Measurements from ENCODE around the gene PMS2. TPM values are rescaled to one million over a fixed set of nuclear protein-coding genes. Genes with fewer than 3 reads are reported as not detected.

The PMS2 gene
- total RNA-seq, 1 experiment from 2014 or later: 27.6 TPM

GRCh38 chr7:6049780-6050179 lies 40.9 kb upstream of the PMS2 start:
- DNase-seq (ENCODE audit: low read depth, low spot score) (no peak), ATAC-seq (no peak)
- H3K9me3 ChIP-seq (ENCODE audit: control insufficient read depth in 1 of 2, insufficient read depth in 1 of 2, low read depth in 1 of 2, low read length in 2 of 2): no peaks in the 10 kb centered on the region
- H3K4me3 ChIP-seq (replicated peaks in 1 of 2; ENCODE audit: low read depth in 1 of 2, low read length in 2 of 2): no peak overlapping the region
- ChIA-PET CTCF (no interaction called here), POLR2A (no interaction called here), RAD21 (ENCODE audit: low non-redundant PET in 1 of 2, low total read pairs in 2 of 2, uncharacterized antibody in 2 of 2, unreplicated experiment in 2 of 2) (interaction anchor here in 1 of 2 experiments (0.7 kb wide), 1 partner anchor 222 kb away, joined by 3 read pairs; no protein-coding TSS in a partner anchor)
- H3K4me1 ChIP-seq (ENCODE audit: control insufficient read depth in 1 of 2, insufficient read depth in 2 of 2, low read length in 2 of 2): no peaks in the 10 kb centered on the region
- no peak overlapping the region for H3K9ac ChIP-seq (ENCODE audit: low read length)
- H3K27me3 ChIP-seq (ENCODE audit: insufficient read depth, low read length): no peaks in the 10 kb centered on the region
- no peaks in the 10 kb centered on the region for H4K20me1 ChIP-seq (ENCODE audit: insufficient read depth)
- H3K27ac ChIP-seq (ENCODE audit: low read depth, low read length): no peak overlapping the region
- peaks cover 18% of the 10 kb centered on the region for H3K79me2 ChIP-seq (ENCODE audit: insufficient read depth, low read length)
- no TSS peak for BruUV-seq (replicated peaks)
- no peaks in the 10 kb centered on the region for H3K9me2 ChIP-seq (ENCODE audit: insufficient read depth)
- no peak overlapping the region for H3K4me2 ChIP-seq (ENCODE audit: low read length)
- H2AFZ ChIP-seq (ENCODE audit: low read depth, low read length, poor library complexity, severe bottlenecking): no peak overlapping the region
- H3K36me3 ChIP-seq (ENCODE audit: control insufficient read depth in 1 of 2, insufficient read depth in 2 of 2, low read length in 2 of 2): peaks cover 17 to 42% of the 10 kb centered on the region in 2 experiments
- intact Hi-C loops (cut with micrococcal nuclease): no loop called here
- TF ChIP-seq ZBTB33 (IDR thresholded peaks at IDR 0.05; ENCODE audit: extremely low read depth, insufficient replicate concordance, low read length) (no peak), TCF7L2 (IDR thresholded peaks at IDR 0.05; ENCODE audit: borderline replicate concordance, extremely low read depth, insufficient read depth, insufficient read length) (no peak), SIN3A (IDR thresholded peaks at IDR 0.05; ENCODE audit: low read depth) (no peak), ATF3 (IDR thresholded peaks at IDR 0.05) (no peak), EZH2phosphoT487 (IDR thresholded peaks at IDR 0.05; ENCODE audit: borderline replicate concordance) (no peak), REST (IDR thresholded peaks at IDR 0.05; ENCODE audit: low read depth) (no peak), CTCF (IDR thresholded peaks at IDR 0.05 in 2 of 3, conservative IDR thresholded peaks at IDR 0.05 in 1 of 3; ENCODE audit: borderline replicate concordance in 1 of 3, insufficient read depth in 1 of 3, low read depth in 2 of 3, low read length in 2 of 3) (no peak), MAX (IDR thresholded peaks at IDR 0.05) (no peak), ZNF274 (IDR thresholded peaks at IDR 0.05; ENCODE audit: low read depth, low read length) (no peak)
